Right lung (tissue), 5 donors: ENCODE measurements around the gene RBMS2. TPM values are rescaled to one million over a fixed set of nuclear protein-coding genes. Genes with fewer than 3 reads are reported as not detected.
"Not testable (repeated sequence)": the region's sequence is repeated elsewhere in the genome, so short reads cannot be mapped to it uniquely, and the experiment has no call there.

ENCODE experiments used
- DNase-seq, 2 donors: peaks; one replicate each; pipeline ENCODE4 v3.0.0-alpha.2; 2013
- polyA plus RNA-seq, 5 donors: library from polyadenylated mRNA; unstranded; fragments of 120-200 nt; gene quantifications; one replicate each; pipeline versions ENCODE4 v1.2.1 to v1.2.3, GENCODE V29; 2013; ENCODE audit warnings: inconsistent platforms in 1 of 5, low replicate concordance in 1 of 5; ENCODE audit not compliant: insufficient read length in 5 of 5, insufficient read depth in 1 of 5

The RBMS2 gene
- polyA plus RNA-seq, 5 donors, result 35.3 to 88.3 (median 73.0) TPM

- DNase-seq, result no peak
Observed at GRCh38 chr12:56510786-56511185, 10.8 kb upstream of the RBMS2 start.

GRCh38 chr12:56514014-56514318 is 7.7 kb upstream of the RBMS2 start:
- DNase-seq, result not testable (repeated sequence)

GRCh38 chr12:56517854-56518253 is 3.8 kb upstream of the RBMS2 start:
- DNase-seq, result no peak

GRCh38 chr12:56518570-56518969 is 3.0 kb upstream of the RBMS2 start:
- DNase-seq, result no peak

DNA sequence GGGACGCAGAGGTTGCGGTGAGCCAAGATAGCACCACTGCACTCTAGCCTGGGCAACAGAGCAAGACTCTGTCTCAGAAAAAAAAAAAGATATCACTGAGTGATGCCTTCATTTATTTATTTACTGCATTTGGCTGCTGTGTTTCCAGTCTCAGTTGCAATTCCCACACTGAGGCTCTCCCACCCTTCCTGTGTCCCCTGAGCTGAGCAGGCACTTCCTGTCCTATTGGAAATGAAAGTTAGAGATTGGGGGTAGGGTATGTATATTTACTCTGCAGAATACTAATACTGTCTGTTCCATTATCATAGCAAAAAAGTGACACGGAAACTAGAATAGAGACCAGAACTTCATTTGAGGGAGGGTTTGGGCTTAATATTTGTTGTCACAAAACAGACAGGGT is 1.6 kb upstream of the RBMS2 start:
- peak in 1 of 2 donors; percentile 41 for DNase-seq

DNA sequence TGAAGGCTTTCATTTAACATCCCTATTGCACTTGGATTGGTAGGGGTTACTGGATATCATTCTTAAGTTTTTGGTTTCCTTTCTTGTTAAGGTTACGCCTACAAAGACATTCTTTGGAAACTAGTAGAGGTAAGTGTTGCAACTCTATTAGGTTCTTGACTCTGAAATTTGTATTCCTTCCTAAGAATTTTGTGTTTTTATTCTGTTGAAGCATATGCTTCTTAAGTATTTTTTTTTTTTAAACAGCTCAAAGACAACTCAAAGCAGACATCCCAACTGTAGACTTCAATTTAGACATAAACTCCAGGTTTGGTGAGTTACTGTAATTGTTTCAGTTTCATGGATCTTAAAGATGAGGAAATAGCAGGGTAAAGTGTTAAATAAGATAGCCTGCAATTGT is 1.1 kb upstream of the RBMS2 start:
- DNase-seq, result no peak

- no peak for DNase-seq
Observed at GRCh38 chr12:56521209-56521589, 421 bp upstream of the RBMS2 start.

DNA sequence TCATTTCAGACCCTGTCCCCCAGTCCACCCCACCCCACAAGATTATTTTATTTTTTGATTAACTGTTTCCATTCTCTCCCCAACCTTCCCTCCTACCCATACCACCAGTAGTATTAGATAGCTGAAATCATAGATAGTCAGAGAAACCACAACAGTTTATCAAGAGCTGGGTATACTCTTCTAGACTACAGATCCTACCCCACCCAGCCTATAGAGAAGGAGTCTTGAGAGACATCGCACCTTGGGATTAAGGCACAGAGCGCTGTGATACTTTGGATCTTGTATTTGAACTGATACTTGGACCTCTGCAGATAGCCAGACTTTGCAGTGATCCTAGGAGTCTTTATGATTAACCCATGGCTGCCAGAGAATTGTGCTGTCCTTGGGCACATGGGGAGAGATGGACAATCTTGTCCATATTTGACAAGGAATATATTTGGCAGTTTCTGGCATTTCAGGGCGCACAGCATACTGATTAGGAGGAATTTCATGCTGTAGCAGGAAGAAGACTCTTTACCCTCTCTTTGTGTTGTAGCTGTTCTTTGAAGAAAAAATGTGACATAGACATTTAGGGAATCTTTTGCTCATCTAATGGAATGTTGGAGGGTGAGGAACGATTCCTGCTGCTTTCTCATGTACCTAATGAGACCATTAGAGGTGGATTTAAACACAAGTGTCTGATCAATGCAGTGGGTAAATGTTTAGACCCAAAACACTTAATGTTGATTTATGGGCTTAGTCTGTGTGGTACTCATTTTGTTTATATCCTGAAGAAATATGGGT is 982 bp downstream of the RBMS2 start:
- peak in 1 of 2 donors; percentile 39 for DNase-seq

- no peak for DNase-seq
Observed at GRCh38 chr12:56528846-56529245, 7.2 kb downstream of the RBMS2 start.

- DNase-seq, result no peak
Observed at GRCh38 chr12:56529656-56530055, 8.0 kb downstream of the RBMS2 start.

- DNase-seq, result no peak
Observed at GRCh38 chr12:56530390-56531055, 8.9 kb downstream of the RBMS2 start.

GRCh38 chr12:56537546-56537945 is 15.9 kb downstream of the RBMS2 start:
- no peak for DNase-seq

- peak in 1 of 2 donors; percentile 19 for DNase-seq
Observed at GRCh38 chr12:56541631-56542030, 20.0 kb downstream of the RBMS2 start.

- DNase-seq, result no peak
Observed at GRCh38 chr12:56542164-56542563, 20.5 kb downstream of the RBMS2 start.

DNA sequence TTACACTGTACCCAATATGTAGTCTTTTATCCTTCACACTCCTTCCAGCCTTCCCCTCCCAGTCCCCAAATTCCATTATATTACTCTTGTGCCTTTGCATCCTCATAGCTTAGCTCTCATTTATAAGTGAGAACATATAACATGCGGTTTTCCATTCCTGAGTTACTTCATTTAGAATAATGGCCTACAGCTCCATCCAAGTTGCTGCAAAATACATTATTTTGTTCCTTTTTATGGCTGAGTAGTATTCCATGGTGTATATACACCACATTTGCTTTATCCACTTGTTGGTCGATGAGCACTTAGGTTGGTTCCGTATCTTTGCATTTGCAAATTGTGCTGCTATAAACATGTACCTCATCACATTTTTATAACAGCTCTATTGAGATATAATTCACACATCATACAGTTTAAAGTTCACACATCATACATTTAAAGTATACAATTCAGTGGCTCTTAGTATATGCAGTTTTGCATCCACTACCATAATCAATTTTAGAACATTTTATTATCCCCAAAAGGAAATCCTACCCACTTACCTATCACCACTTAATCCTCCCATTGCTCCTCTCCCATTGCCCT is 23.5 kb downstream of the RBMS2 start:
- no peak for DNase-seq

GRCh38 chr12:56546680-56547079 is 25.1 kb downstream of the RBMS2 start:
- DNase-seq, result no peak

- DNase-seq, result no peak
Observed at GRCh38 chr12:56551070-56551469, 29.4 kb downstream of the RBMS2 start.

DNA sequence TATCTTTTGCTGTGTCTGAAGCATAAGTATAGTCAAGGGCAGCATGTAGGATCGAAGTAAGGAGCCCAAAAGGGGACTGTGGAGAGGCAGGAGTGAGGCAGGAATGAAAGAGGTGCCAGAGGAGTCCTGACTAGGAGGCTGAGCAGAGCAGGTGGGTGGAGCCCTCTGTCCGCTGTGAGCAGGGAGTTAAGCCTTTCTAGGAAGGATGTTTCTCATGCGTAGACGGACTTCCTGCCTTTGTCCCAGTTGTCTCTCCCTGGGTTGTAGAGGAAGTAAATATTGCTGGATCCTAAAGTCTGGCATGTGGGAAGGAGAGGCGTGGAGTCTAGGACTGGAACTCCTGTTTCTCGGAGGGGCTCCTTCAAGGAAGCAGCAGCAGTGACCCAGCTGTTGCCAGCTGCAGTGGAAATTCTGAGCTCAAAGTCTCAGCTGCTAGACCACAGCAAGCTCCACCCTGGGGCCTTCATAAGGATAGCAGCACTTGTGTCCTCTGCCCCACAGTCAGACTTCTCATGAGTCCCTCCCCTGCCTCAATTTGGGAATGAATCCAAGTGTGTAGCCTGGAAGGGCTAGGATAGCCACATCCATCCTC is 44.0 kb downstream of the RBMS2 start:
- DNase-seq, result peak; percentile 95 to 97

DNA sequence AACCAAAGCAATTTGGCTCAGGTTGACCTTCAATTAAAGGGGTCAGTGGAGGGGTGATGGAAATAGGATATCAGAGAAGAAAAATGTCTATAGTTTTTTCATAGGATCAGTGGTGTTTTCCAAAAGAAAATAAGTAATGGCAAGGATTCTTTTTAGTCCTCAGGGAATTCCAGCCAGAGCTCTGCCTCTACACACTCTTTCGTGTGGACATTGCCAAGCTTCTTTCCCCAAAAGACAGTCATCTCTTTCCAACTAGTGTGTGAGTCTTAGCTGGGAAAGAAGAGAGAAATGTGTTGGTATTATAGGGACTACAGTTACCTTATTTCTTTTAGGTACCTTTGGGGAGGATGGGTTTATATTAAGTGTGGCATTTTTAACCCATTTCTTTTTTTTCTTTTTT is 46.5 kb downstream of the RBMS2 start:
- no peak for DNase-seq

DNA sequence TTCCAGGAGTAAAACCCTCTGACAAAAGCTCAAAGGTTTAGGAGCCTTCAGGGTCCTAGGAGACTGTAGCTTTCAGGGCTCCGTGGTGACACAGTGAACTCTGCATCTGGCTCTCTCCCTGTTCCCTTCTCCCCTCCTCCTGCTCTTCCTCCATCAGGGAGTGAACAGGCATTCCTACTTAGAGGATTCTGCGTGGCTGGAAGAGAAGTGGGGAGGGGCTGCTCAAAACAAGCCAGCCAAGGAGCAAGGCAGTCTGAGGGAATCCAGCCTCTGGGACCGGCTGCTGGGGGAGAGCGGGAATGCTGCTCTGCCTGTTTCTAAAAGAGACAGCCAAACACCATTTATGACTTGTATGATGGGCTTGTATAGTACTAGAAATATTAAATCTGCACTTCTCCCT is 49.5 kb downstream of the RBMS2 start:
- DNase-seq, result peak; percentile 14 to 28

- no peak for DNase-seq
Observed at GRCh38 chr12:56572288-56572687, 50.7 kb downstream of the RBMS2 start.

DNA sequence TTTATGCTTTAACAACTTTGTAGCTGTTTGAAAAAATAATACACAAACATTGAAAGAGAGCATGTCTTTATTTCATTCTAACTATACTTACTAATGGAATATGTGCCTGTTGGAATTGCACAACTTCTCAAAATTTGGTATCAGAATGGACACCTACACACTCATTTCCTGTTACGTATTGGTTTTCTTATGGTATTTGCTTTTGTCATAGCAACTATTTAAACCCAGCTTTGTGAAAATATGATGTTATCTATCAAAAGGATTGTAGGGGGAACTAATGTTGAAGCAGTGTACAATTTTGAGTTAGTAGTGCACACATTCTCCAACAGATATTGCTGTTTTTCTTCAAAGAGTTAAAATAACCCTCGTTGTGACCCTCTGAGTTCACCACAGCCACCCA is 52.6 kb downstream of the RBMS2 start:
- no peak for DNase-seq

DNA sequence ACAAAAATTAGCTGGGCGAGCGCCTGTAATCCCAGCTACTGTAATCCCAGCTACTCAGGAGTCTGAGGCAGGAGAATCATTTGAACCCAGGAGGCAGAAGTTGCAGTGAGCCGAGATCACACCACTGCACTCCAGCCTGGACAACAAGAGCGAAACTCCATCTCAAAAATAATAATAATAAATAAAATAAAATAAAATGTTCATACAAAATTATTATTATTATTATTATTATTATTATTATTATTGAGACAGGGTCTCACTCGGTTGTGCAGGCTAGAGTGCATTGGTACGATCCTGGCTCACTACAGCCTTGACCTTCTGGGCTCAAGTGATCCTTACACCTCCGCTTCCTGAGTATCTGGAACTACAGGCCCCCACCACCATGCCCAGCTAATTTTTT is 55.6 kb downstream of the RBMS2 start:
- DNase-seq, result not testable (repeated sequence)
